Stimulated activated CD8-positive, alpha-beta memory T cell treated with anti-CD3 and anti-CD28 coated beads, Interleukin-12 subunit alpha, Interleukin-12 subunit beta, amount 100 ng/mL, for 1 hour (primary cell): ENCODE results near the gene CBFB.
"Not testable (repeated sequence)": the region's sequence is repeated elsewhere in the genome, so short reads cannot be mapped to it uniquely, and the experiment has no call there.

Source experiments
- DNase-seq: peaks from one replicate; pipeline ENCODE4 v3.0.0-alpha.2; 2020; ENCODE audit warnings: low read depth

The CBFB gene

DNA sequence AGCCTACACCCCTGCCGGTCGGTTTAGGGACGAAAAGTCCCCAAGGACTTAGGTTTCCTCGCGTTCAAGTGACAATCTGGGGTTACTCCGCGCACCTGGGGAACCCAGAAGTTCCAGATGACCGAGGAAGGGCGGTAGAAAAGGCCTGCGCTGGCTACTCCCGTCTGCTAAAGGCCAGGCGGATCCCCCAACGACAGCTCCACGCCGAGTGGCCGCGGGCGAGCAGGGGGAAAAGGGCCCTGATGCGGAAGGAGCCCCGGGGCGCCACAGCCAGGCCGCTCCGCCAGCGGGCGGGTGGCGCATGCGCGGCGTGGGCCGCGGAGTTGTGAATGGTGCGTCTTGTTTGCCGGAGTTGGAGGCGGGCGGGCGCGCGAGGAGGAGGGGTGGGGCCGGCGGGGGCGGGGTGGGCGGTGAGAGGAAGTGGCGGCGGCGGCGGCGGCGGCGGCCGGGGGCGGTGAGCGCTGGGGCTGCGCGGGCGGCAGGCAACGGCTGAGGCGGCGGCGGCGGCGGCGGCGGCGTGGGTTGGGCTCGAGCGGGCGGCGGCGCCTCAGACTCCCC lies at the start of gene CBFB:
TSS of gene CBFB (plus strand) at position 454 of the 558 bp plus-strand sequence. CDS start 259 bp downstream, outside the sequence.
- peak; percentile 90 for DNase-seq

DNA sequence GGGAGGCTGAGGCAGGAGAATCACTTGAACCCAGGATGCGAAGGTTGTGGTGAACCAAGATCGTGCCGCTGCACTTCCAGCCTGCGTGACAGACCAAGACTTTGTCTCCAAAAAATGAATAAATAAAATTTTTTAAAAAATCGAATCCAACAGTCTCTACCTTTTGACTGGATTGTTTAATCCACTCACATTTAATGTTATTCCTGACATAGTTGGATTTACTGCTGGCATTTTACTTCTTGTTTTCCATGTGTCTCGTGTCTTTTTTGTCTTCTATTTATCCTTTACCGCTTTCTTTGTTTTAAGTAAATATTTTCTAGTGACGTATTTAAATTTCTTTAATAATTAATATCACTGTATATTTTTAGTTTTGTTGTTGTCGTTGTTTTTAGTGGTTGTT lies 45.9 kb upstream of the CBFB start:
- no peak for DNase-seq

DNA sequence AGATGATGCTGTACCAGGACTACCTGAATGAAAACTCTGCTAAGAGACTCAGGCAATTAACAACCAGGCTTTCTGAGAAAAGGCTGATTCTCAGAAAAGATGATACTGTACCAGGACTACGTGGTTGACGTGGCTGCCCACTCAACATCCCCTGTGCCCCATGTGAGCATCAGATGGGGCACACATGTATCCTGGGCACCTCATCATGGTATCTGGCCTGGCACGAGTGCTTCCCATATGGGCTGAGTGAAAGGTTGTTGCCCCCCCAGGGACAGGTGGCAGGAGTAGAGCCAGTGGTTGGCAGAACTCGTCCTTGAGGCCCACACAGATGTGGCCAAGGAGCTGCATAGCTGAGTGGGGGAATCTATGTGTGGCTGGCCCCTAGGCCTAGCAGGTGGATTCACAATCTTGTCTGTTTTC lies 44.0 kb upstream of the CBFB start:
- no peak for DNase-seq

DNA sequence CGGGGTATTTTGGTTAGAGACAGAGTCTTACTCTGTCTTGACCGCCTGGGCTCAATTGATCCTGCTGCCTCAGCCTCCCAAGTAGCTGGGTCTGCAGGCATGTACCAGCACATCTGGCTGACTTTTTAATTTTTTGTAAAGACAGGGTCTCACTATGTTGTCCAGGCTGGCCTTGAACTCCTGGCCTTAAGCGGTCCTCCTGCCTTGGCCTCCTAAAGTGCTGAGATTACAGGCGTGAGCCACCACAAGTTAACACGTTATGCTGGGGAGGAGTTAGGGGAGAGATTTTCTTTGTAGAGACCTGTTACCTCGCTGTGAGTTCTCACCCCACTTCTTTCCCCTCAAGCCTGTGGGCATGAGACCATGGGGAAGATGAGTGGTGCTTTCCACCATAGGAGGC lies 42.4 kb upstream of the CBFB start:
- DNase-seq = no peak

DNA sequence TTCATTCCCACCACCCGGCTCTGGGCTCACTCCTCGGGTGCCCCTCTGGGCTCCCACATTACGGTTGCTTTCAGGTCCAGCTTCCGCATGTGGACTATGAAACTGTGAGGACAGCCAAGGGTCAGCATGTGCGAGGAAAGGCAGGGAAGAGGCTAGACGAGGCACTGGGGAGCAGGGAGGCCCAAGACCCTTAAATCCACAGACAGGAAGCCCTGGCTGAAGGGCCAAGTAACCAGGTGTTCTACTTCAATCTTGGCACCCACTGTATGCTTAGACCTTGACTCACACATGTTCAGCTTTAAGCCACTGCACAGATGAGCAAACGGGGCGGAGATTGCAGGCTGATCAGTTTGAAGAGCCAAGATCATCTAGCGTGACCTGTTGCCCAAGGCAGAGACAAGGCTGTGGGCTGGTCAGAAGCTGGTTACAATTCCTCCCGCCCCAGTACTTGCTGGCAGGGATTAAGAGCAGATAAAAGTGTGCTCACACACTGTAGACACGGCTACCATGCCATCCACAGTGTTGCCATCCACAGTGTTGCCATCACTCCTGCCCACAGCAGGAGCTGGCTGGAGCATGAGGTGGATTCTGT lies 40.7 kb upstream of the CBFB start, which contains the start of gene CES4A:
TSS of gene CES4A (plus strand) at position 393 of the 592 bp plus-strand sequence. CDS start at position 577, 184 bp downstream.
- no peak for DNase-seq

DNA sequence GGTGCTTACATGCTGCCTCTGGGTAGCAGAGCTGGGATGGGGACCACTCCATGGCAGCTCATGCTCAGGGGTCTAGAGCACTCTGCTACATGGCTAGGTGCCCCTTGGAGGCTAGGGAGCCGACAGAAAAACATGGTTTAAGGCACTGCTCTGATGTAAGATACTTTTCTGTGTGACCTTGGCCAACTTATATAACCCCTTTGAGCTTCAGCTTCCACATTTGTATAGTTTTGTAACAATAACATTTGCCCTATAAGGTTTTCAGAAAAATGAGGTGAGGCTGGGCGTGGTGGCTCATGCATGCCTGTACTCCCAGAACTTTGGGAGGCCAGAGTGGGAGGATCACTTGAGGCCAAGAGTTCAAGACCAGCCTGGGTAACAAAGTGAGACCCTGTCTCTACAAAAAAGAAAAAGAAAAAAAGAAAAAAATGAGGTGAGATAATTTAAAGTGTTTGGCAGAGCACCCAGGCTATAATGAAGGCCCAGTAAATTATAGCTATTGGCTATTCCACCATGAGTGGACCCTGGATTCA lies 37.3 kb upstream of the CBFB start:
- no peak for DNase-seq

DNA sequence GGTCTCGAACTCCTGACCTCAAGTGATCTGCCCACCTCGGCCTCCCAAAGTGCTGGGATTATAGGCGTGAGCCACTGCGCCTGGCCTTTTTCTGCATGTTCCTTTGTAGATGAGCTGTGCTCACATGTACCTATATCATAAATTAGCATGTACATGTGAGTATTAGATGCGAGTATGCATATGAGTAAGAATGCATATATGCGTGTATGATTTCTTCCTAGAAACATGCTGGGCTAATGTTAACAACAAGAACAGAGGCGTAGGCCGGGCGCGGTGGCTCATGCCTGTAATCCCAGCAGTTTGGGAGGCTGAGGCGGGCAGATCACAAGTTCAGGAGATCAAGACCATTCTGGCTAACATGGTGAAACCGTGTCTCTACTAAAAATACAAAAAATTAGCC lies 35.4 kb upstream of the CBFB start:
- not testable (repeated sequence) for DNase-seq

DNA sequence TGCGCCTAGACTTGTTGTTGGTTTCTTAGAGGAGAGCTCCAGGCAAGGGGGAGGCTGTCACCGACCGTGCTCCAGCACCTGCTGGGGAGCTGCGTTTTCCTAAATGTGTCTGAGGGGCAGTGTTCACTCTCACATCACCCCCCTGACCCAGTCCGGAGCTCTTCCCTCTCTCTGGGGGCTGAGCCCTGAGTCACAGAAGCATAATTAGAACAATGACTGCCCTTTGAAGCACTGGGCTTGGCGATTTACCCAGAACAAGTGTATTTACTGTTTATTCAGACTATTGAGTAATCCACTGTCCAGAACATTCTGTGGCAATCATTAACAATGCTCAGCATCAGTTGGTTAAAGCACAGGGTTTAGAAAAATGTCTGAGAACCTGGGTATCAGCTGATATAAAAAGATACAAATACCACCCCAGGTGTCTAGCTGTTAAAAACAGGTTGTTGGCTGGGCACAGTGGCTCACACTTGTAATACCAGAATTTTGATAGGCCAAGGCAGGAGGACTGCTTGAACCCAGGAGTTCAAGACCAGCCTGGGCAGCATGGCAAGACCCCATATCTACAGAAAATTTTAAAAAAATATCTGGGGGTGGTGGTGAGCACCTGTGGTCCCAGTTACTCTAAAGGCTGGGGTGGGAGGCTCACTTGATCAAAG lies 32.5 kb upstream of the CBFB start:
- no peak for DNase-seq

DNA sequence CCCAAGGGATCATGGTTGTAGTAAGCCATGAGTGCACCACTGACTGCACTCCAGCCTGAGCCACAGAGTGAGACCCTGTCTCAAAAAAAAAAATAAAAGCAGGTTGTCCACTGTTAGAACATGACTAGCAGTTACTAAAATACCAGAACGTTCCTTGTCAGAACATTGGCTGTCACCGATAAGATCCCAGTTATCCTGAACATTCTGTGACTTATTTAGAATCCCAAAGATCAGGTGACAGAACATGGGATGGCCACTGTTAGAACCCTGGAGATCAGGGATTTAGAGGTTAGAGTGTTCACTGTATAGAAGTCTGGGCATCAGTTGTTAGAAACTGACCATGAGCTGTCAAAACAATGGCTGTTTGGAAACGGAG lies 32.0 kb upstream of the CBFB start:
- no peak for DNase-seq

DNA sequence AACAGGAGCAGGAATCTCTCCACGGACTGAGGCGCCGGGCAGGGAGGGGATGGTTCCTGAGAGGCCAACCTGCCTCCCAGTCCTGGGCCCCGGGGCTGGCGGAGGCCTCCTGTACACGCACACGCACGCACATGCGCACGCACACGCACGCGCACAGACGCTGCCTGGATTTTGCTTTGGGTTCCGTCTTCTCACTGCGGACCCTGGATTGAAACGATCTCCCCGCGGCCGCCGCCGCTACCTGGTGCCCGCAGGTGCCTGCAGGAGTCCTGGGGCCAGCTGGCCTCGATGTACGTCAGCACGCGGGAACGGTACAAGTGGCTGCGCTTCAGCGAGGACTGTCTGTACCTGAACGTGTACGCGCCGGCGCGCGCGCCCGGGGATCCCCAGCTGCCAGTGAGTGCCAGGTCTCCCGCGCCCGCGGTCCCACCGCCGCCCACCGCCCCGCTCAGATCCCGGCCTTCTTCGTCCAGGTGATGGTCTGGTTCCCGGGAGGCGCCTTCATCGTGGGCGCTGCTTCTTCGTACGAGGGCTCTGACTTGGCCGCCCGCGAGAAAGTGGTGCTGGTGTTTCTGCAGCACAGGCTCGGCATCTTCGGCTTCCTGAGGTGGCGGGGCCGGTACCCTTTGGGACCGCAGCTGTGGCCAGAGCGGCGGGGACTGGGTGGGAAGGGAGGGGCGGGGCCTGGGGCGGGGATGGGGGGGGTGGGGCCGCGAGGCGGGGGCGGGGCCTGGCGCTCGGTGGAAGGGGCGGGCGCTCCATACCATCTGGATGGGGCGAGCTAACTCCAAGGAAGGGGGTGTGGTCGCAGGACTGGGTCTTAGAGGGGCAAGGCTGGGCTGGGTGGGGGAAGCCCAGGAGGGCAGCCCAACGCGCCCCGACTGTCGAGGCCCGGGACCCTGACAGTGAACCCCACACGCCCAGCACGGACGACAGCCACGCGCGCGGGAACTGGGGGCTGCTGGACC lies 28.3 kb upstream of the CBFB start:
- DNase-seq = peak; percentile 21

DNA sequence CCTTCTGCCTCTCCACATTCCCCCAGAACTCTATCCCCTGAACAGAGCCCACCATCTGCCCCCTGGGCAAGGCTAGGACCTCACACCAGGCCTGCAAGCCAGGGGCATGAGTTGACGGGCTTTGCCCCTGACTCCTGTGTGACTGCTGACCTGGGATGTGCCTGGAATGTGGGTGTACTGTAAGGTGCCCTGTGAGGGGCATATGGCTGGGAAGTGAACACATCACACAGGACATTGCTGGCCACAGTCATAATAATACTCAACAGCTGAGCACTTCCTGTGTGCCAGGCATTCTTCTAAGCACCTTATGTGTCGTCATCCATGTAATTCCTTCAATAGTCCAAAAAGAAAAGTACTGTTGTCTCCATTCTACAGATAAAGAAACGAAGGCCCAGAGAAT lies 27.2 kb upstream of the CBFB start:
- no peak for DNase-seq

DNA sequence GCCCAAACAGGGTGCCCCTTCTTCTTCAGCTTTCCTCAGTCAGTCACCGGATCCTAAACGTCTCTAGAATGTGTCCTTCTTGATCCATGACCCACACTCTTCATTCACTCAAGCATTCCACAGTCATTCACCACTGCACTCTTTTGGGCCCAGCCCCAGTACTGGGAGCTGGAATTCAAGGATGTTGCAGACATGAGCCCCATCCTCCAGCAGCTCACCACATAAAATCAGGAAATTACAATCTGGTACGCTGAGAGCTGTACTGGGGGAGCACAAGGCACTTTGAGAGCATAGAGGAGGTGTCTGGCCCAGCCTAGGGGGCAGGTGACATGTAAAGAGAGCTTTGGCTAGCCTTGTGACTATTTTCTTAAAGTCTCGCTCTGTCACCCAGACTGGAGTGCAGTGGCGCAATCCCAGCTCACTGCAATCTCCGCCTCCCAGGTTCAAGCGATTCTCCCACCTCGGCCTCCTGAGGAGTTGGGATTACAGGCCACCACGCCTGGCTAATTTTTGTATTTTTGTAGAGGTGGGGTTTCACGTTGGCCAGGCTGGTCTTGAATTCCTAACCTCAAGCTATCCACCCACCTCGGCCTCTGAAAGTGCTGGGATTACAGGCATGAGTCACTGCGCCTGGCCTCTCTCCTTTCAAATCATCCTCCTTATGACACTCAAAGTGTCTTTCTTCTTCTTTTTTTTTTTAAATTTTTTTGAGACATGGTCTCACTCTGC lies 21.9 kb upstream of the CBFB start:
- no peak for DNase-seq

DNA sequence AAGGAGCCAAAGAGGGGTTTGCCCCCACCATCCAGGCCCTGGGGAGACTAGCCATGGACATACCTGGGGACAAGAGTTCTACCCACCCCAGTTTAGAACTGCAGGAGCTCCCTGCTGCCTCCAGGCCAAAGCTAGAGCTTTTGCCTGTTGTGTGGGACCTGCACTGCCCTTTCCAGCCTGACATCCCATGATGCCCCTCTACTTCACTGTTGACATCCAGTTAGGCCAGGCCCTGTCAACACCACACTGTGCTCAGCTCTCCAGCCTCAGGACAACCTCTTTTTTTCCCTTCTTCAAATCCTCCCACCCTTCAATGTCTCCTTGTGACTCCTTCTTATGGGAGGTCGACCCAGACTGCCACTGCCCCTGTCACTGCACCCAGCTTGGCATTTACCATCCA lies 19.8 kb upstream of the CBFB start:
- DNase-seq = no peak

DNA sequence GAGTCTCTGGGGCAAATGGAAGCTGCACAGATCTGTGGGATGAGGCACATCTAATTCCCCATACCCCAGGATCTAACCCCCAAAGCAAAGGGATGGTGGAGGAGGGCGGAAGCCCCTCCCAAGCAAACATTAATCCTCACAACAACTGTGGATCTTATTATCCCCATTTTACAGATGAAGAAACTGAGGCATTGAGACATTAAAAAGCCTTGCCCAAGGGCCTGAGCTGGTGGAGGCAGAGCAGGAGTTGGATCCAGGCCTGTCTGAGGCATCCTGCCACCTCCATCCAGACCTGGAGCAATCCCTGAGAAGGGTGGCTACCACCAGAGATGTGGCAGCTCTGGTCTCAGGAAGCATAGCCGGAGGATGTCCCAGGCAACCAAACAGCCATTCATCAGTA lies 17.7 kb upstream of the CBFB start:
- no peak for DNase-seq

DNA sequence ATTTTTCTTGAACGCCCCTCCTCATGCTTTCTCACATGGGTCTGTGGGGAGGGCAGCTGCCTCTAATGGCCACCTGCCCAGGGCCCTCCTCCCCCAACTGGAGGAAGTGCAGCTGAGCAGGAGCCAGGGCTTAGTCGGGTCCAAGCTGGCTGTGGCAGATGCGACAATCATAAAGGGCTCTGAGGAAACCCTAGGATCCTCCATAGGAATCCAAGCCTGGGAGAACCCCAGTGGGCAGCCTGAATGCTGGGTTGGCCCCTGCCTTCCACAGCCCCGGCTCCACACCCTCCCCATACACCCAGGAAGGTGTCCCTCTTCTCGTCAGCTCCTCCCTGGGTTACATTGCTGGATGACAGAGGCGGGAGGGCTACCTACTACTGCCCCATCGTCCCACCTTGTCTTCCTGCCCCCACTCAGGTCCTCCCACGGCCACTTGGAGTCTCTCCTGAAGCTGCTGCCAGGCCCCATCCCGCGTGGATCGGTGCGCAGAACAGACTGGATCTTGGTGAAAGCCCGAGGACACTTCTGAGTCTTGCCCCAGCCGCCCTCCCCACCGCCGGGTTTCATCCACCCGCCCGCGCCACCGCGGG lies 15.6 kb upstream of the CBFB start:
- no peak for DNase-seq

DNA sequence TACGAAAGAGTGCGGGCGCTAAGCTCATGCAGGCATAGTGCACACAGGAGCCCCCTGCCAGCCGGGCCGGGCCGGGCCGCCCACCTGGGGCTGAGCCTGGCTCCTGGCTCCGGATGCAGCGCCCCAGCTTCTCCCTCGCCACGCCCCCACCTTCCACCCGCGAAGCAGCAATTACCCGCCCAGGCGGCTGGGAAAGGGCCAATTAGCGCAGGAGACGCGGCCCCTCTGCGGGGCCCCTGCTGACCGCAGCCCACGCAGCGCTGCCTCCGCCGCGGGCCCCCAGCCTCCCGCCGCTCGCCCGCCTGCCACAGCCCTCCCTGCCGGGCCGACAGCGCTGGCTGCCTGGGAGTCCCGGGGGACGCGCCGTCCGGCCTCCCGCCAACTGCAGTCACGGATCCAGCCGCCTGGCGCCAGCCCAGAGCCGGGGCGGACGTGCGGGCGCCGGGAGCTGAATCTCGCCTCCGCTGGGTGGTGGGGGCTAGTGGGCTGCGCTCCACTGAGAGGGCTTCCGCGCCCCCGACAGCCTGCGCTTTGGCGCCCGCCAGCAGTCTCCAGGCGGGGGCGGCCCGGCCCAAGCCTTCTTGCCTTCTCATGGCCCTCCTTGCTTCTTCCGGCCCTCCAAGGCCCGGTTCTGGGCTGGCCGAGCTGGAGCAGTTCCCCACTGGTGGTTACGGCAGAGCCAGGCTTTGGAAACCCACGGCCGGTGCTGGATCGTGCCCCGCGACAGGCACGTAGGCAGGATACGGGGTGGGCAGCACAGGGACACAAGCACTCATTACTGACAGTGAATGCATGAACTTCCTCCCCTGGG lies 14.9 kb upstream of the CBFB start:
- DNase-seq = peak; percentile 36

DNA sequence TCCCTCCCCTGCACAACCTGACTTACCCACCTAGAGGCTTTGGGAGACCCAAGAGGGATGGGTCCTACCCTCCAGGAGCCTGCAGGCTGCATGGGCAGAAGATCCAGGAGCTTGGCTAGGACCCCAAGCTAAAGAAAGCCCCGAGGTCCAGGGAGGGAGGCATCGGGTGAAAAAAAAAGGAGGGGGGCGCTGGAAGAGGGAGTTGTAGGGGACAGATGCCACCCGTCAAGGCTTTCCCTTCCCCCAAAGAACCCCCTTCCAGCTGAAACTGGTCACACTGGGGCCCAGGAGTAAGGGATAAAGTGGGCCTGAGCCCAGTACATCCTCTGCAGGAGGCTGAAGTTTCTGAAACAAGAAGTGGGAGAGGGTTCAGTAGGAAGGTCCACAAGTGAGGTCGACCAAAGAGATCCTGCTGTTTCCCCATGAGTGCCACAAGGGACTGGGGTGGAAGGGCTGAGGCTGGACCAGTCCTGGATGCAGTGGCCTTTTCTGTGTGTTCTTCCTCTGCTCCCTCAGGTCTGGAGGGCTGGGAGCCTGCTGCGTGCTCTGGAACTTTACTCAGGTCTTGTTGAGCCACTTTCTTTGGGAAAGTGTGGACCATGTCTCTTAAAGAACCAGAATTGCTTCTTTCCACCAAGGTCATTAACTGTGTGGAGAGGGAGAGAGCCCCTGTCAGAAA lies 14.2 kb upstream of the CBFB start:
- DNase-seq = no peak

DNA sequence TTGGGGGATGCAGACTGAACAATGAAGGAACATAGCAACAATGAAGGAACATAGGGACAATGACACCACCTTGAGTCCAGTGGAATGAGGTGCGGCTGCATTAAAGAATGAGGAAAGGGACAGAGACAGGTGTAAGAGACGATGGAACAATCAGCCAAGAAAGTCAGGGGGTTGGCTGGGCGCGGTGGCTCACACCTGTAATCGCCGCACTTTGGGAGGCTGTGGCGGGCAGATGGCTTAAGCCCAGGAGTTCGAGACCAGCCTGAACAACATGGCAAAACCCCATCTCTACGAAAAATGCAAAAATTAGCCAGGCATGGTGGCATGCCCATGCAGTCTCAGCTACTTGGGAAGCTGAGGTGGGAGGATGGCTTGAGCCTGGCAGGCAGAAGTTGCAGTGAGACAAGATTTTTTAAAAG lies 13.6 kb upstream of the CBFB start:
- DNase-seq = no peak

DNA sequence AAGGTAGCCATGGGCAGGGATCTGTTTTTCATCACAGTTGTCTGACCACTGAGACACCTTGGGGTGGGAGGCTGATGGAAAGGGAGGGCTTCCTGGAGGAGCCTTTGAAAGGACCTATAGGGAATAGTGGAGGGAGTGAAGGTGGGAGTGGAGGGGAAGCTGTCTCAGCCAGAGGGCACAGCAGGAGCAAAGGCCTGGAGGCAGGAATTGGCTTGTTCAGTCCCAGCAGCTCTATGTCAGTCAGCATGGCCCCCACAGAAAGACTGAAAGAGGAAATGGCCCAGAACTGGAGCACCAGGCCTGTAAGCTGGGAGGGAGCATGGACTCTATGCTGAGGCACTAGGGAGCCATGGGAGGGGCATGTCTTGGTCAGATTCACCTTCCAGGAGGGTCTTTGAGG lies 12.8 kb upstream of the CBFB start:
- no peak for DNase-seq
